Fibroblast of villous mesenchyme (primary cell): ENCODE results near the gene TOX2. TPM values are rescaled to one million over a fixed set of nuclear protein-coding genes. Genes with fewer than 3 reads are reported as not detected.

Source experiments
- DNase-seq: peaks from one replicate; pipeline ENCODE4 v3.0.0-alpha.2; 2010; ENCODE audit warnings: low read depth
- H3K4me3 ChIP-seq: 2 replicates; pipeline ENCODE4 v1.5.1; 2011; ENCODE audit warnings: low read depth, mild to moderate bottlenecking, low read length
- total RNA-seq: library from RNA; depleted of rRNA; stranded (reverse); fragments of >200 nt; gene quantifications from 2 replicates; pipeline ENCODE4 v1.2.3, GENCODE V29; 2012
- TF ChIP-seq, protein P1 (sequence below): IDR thresholded peaks from 2 replicates; pipeline ENCODE4 v1.5.1; 2012; ENCODE audit warnings: low read depth, mild to moderate bottlenecking, low read length; ENCODE audit not compliant: insufficient read depth

Gene TOX2
- total RNA-seq, 1 donor, result 0.43 TPM

- no peak overlapping the region for H3K4me3 ChIP-seq
- TF ChIP-seq, protein P1, sequence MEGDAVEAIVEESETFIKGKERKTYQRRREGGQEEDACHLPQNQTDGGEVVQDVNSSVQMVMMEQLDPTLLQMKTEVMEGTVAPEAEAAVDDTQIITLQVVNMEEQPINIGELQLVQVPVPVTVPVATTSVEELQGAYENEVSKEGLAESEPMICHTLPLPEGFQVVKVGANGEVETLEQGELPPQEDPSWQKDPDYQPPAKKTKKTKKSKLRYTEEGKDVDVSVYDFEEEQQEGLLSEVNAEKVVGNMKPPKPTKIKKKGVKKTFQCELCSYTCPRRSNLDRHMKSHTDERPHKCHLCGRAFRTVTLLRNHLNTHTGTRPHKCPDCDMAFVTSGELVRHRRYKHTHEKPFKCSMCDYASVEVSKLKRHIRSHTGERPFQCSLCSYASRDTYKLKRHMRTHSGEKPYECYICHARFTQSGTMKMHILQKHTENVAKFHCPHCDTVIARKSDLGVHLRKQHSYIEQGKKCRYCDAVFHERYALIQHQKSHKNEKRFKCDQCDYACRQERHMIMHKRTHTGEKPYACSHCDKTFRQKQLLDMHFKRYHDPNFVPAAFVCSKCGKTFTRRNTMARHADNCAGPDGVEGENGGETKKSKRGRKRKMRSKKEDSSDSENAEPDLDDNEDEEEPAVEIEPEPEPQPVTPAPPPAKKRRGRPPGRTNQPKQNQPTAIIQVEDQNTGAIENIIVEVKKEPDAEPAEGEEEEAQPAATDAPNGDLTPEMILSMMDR, result no peak
- DNase-seq, result no peak
Observed at GRCh38 chr20:44068316-44069201, 153.9 kb downstream of the TOX2 start.

- DNase-seq, result no peak
- TF ChIP-seq, protein P1, result no peak
- H3K4me3 ChIP-seq, result no peak overlapping the region
Observed at GRCh38 chr20:44069203-44070011, 154.8 kb downstream of the TOX2 start.

- TF ChIP-seq, protein P1, result no peak
- no peak for DNase-seq
Observed at GRCh38 chr20:44070139-44070900, 155.7 kb downstream of the TOX2 start.

GRCh38 chr20:44071057-44071456 lies 156.4 kb downstream of the TOX2 start:
- H3K4me3 ChIP-seq, result no peak overlapping the region
- no peak for DNase-seq
- TF ChIP-seq, protein P1, result no peak

More at GRCh38 chr20:44070139-44070900, 155.7 kb downstream of the TOX2 start:
- H3K4me3 ChIP-seq, result no peak overlapping the region

DNA sequence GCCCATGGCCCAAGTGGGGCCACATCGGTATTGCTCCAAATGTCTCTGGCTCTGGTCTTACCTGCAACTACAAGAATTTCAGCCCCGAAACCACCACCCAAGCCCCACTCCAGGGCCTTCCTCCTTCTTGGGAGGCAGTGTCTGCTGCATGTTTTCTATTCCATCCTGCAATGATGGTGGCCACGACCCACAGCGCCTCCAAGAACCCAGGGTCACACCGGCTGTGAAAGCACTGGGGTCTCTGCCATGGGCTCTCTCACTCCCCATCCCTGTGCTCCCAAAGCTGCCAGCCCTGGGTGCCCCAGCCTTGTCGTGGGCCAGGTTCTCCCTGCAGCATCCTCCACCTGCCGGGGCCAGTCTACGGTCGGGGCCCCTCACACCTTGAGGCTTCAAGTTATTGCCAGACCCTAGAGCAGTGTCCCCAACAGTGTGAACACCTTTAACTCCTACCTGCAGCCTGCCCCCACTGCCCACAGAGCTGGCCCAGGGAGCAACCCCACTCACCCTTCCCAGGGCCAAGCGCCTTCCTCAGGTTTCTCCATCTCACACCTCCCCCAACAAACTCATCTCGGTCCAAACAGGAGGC lies 157.0 kb downstream of the TOX2 start:
- no peak overlapping the region for H3K4me3 ChIP-seq
- DNase-seq, result no peak
- TF ChIP-seq, protein P1, result no peak

GRCh38 chr20:44072384-44072783 lies 157.7 kb downstream of the TOX2 start:
- DNase-seq, result no peak

More at GRCh38 chr20:44072384-44072783, 157.7 kb downstream of the TOX2 start:
- TF ChIP-seq, protein P1, result no peak
- H3K4me3 ChIP-seq, result no peak overlapping the region
